ENCODE measurements around the gene CDC6.

DNA sequence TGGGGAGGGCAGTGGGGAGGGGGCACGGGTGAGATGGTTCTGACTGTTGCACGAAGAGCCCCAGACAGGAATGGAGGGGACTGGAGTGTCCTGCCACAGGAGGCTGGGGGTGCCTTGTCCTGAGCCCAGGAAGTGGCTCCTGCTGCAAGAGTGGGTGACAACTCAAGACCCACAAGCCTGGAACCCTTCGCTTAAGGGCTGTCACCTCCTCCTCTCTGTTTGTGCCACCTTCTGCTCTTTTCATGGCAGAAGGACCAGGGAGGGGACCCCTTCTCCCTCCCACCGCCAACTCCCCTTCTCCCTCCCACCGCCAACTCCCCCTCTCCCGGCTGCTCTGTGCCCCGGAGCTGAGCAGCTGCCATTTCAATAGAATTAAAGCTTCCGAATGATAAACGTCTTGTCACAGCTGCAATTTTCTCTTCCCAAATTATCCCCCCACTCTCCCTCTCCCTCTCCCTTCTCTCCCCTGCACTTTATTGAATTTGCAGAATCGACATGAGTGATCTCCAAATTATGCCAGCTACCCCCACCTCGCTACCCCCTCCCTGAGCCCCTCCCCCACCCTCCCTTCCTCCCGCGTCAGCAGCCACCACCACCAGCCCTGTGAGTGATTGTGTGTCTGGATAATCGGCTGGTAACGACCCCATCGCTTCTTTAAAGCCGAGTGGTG is 63.1 kb downstream of the CDC6 start:
- TF ChIP-seq SIN3A (IDR thresholded peaks at IDR 0.05; ENCODE audit: borderline replicate concordance, insufficient read depth, low read length) (no peak), POLR2AphosphoS5 (IDR thresholded peaks at IDR 0.05; ENCODE audit: low read depth, low read length) (no peak), TAF1 (IDR thresholded peaks at IDR 0.05; ENCODE audit: borderline replicate concordance, insufficient read depth, low read length) (no peak), FOXP2 (optimal IDR thresholded peaks at IDR 0.05; ENCODE audit: borderline replicate concordance, extremely low read depth, extremely low read length, insufficient read depth) (no peak)
- TF ChIP-seq, protein P1, sequence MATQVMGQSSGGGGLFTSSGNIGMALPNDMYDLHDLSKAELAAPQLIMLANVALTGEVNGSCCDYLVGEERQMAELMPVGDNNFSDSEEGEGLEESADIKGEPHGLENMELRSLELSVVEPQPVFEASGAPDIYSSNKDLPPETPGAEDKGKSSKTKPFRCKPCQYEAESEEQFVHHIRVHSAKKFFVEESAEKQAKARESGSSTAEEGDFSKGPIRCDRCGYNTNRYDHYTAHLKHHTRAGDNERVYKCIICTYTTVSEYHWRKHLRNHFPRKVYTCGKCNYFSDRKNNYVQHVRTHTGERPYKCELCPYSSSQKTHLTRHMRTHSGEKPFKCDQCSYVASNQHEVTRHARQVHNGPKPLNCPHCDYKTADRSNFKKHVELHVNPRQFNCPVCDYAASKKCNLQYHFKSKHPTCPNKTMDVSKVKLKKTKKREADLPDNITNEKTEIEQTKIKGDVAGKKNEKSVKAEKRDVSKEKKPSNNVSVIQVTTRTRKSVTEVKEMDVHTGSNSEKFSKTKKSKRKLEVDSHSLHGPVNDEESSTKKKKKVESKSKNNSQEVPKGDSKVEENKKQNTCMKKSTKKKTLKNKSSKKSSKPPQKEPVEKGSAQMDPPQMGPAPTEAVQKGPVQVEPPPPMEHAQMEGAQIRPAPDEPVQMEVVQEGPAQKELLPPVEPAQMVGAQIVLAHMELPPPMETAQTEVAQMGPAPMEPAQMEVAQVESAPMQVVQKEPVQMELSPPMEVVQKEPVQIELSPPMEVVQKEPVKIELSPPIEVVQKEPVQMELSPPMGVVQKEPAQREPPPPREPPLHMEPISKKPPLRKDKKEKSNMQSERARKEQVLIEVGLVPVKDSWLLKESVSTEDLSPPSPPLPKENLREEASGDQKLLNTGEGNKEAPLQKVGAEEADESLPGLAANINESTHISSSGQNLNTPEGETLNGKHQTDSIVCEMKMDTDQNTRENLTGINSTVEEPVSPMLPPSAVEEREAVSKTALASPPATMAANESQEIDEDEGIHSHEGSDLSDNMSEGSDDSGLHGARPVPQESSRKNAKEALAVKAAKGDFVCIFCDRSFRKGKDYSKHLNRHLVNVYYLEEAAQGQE (IDR thresholded peaks at IDR 0.05; ENCODE audit: insufficient read depth in 1 of 2, low read depth in 2 of 2, low read length in 2 of 2), result no peak

Data from PFSK-1 (cell line).